GM23338 (cell line): ENCODE measurements around the gene CHPF. TPM values are rescaled to one million over a fixed set of nuclear protein-coding genes. Genes with fewer than 3 reads are reported as not detected.

Experiments
- ATAC-seq: fragments of 200-7000 bp; cut with Tn5 transposase; 3 replicates; pipeline ENCODE4 v1.9.1; 2020
- DNase-seq: peaks from one replicate; pipeline ENCODE4 v3.0.0-alpha.2; 2015; ENCODE audit warnings: low spot score
- H2AFZ ChIP-seq: fragments of 200-600 bp; sonication (generic); 2 replicates; pipeline ENCODE4 v1.8.0; 2016; ENCODE audit warnings: antibody characterized with exemption, mild to moderate bottlenecking, moderate library complexity
- H3F3A ChIP-seq: fragments of 200-600 bp; sonication (generic); replicated peaks from 2 replicates; pipeline ENCODE4 v1.8.0; 2017; ENCODE audit warnings: antibody characterized with exemption, mixed run types, low read depth
- H3K27ac ChIP-seq: fragments of 200-600 bp; sonication (generic); 2 replicates; pipeline ENCODE4 v1.6.1; 2016; ENCODE audit warnings: low read depth
- H3K27me3 ChIP-seq: fragments of 200-600 bp; sonication (generic); 2 replicates; pipeline ENCODE4 v1.8.0; 2016; ENCODE audit warnings: mild to moderate bottlenecking, mixed run types, moderate library complexity; ENCODE audit not compliant: insufficient read depth
- H3K36me3 ChIP-seq: fragments of 200-600 bp; sonication (generic); 2 replicates; pipeline ENCODE4 v1.8.0; 2016; ENCODE audit warnings: mild to moderate bottlenecking; ENCODE audit not compliant: insufficient read depth
- H3K4me1 ChIP-seq: fragments of 200-600 bp; sonication (generic); 2 replicates; pipeline ENCODE4 v1.8.0; 2016; ENCODE audit warnings: mild to moderate bottlenecking, moderate library complexity; ENCODE audit not compliant: insufficient read depth
- H3K4me2 ChIP-seq: fragments of 200-600 bp; sonication (generic); 2 replicates; pipeline ENCODE4 v1.7.1; 2017; ENCODE audit warnings: mixed run types
- H3K4me3 ChIP-seq: fragments of 200-600 bp; sonication (generic); 2 replicates; pipeline ENCODE4 v1.6.1; 2016; ENCODE audit warnings: mixed run types
- H3K79me2 ChIP-seq: fragments of 200-600 bp; sonication (generic); replicated peaks from 2 replicates; pipeline ENCODE4 v1.8.0; 2017; ENCODE audit warnings: mild to moderate bottlenecking; ENCODE audit not compliant: insufficient read depth
- H3K9me2 ChIP-seq: fragments of 200-600 bp; sonication (generic); 2 replicates; pipeline ENCODE4 v1.8.0; 2017; ENCODE audit not compliant: insufficient read depth
- H4K20me1 ChIP-seq: fragments of 200-600 bp; sonication (generic); replicated peaks from 2 replicates; pipeline ENCODE4 v1.8.0; 2017; ENCODE audit warnings: mild to moderate bottlenecking; ENCODE audit not compliant: insufficient read depth
- H3K27ac Mint-ChIP-seq: 2 replicates; pipeline ENCODE4 v1.8.0; 2020; ENCODE audit warnings: inconsistent platforms, mild to moderate bottlenecking, moderate library complexity, mixed read lengths
- H3K27me3 Mint-ChIP-seq: 3 replicates; pipeline ENCODE4 v1.8.0; 2022; ENCODE audit warnings: low read depth, mild to moderate bottlenecking, moderate library complexity, mixed read lengths, inconsistent platforms; ENCODE audit not compliant: insufficient read depth, poor library complexity
- H3K36me3 Mint-ChIP-seq: 3 replicates; pipeline ENCODE4 v1.8.0; 2021; ENCODE audit warnings: low read depth, mild to moderate bottlenecking, inconsistent platforms, moderate library complexity, mixed read lengths
- H3K4me1 Mint-ChIP-seq: 3 replicates; pipeline ENCODE4 v1.8.0; 2020; ENCODE audit warnings: mild to moderate bottlenecking, inconsistent platforms, mixed read lengths
- H3K4me3 Mint-ChIP-seq: 3 replicates; pipeline ENCODE4 v1.8.0; 2021; ENCODE audit warnings: moderate library complexity, mild to moderate bottlenecking, inconsistent platforms, mixed read lengths
- H3K9me3 Mint-ChIP-seq: 3 replicates; pipeline ENCODE4 v1.8.0; 2020; ENCODE audit warnings: moderate library complexity, mild to moderate bottlenecking, inconsistent platforms, mixed read lengths
- CREB1 ChIP-seq: fragments of 250-450 bp; sonication (Bioruptor Pico); IDR thresholded peaks from 2 replicates; pipeline ENCODE4 v1.5.0; 2020; ENCODE audit warnings: low read depth, mild to moderate bottlenecking, moderate library complexity
- CTCF ChIP-seq, 2 experiments: fragments of 200-600 bp in 1 of 2; sonication (generic) in 1 of 2; conservative IDR thresholded peaks; 2 replicates each; pipeline versions ENCODE4 v1.5.1 to v1.6.1; 2016 to 2017; ENCODE audit warnings: antibody characterized with exemption in 2 of 2, low read depth in 2 of 2, mild to moderate bottlenecking in 2 of 2, moderate library complexity in 1 of 2
- EZH2 ChIP-seq: fragments of 200-600 bp; sonication (generic); IDR thresholded peaks from one replicate; pipeline ENCODE4 v1.8.0; 2017; ENCODE audit warnings: antibody characterized with exemption, mild to moderate bottlenecking, low read depth; ENCODE audit not compliant: unreplicated experiment
- EZH2phosphoT487 ChIP-seq: fragments of 200-600 bp; sonication (generic); IDR thresholded peaks from one replicate; pipeline ENCODE4 v1.8.1; 2018; ENCODE audit warnings: antibody characterized with exemption; ENCODE audit not compliant: unreplicated experiment
- JUNB ChIP-seq: IDR thresholded peaks from one replicate; pipeline ENCODE4 v1.6.1; 2016; ENCODE audit warnings: antibody characterized with exemption; ENCODE audit not compliant: unreplicated experiment
- NANOG ChIP-seq: IDR thresholded peaks from 2 replicates; pipeline ENCODE4 v1.6.1; 2016; ENCODE audit warnings: antibody characterized with exemption, borderline replicate concordance
- POLR2AphosphoS5 ChIP-seq: IDR thresholded peaks from 2 replicates; pipeline ENCODE4 v1.6.1; 2016; ENCODE audit warnings: antibody characterized with exemption, low read depth
- REST ChIP-seq: IDR thresholded peaks from one replicate; pipeline ENCODE4 v1.6.1; 2018; ENCODE audit warnings: antibody characterized with exemption; ENCODE audit not compliant: unreplicated experiment
- STAT1 ChIP-seq: IDR thresholded peaks from one replicate; pipeline ENCODE4 v1.6.1; 2016; ENCODE audit warnings: antibody characterized with exemption; ENCODE audit not compliant: unreplicated experiment
- ZNF114 ChIP-seq: fragments of 250-450 bp; sonication (Bioruptor Pico); IDR thresholded peaks from 2 replicates; pipeline ENCODE4 v1.5.0; 2020; ENCODE audit warnings: mild to moderate bottlenecking, moderate library complexity
- ZNF331 ChIP-seq: fragments of 250-450 bp; sonication (Bioruptor Pico); IDR thresholded peaks from 2 replicates; pipeline ENCODE4 v1.5.0; 2020; ENCODE audit warnings: low read depth, mild to moderate bottlenecking, moderate library complexity
- polyA plus RNA-seq: library from polyadenylated mRNA; unstranded; fragments of >200 nt; fragmentation: Nextera tagmentation; extraction: Ambion mirVana; gene quantifications from 2 replicates; pipeline ENCODE4 v1.2.1, GENCODE V29; 2016
- total RNA-seq: library from RNA; depleted of rRNA; stranded (reverse); fragments of >200 nt; shearing (Covaris generic); gene quantifications from 2 replicates; pipeline ENCODE4 v1.2.3, GENCODE V29; 2014
- TF ChIP-seq, protein P1 (sequence below): IDR thresholded peaks from 2 replicates; pipeline ENCODE4 v1.6.1; 2016; ENCODE audit warnings: antibody characterized with exemption
- TF ChIP-seq, protein P2 (sequence below): fragments of 250-450 bp; sonication (Bioruptor Pico); IDR thresholded peaks from 2 replicates; pipeline ENCODE4 v1.5.0; 2020; ENCODE audit warnings: mild to moderate bottlenecking, moderate library complexity

The CHPF gene
- total and polyA plus RNA-seq, 2 experiments from 2014 or later = 36.5 to 252 TPM

GRCh38 chr2:219556413-219556812, 12.8 kb upstream of the CHPF start:
- H3K4me1 Mint-ChIP-seq = peaks cover 28% of the 10 kb centered on the region
- H3K27me3 Mint-ChIP-seq = peaks cover 31% of the 10 kb centered on the region
- Histone ChIP-seq H3K4me1 (peaks cover 26% of the 10 kb centered on the region), H3K36me3 (no peaks in the 10 kb centered on the region; the same call in 1 of the 2 replicates), H3K4me3 (no peak overlapping the region), H3K27ac (no peak overlapping the region), H4K20me1 (no peaks in the 10 kb centered on the region), H3K27me3 (peaks cover 17% of the 10 kb centered on the region), H3K9me2 (no peaks in the 10 kb centered on the region), H2AFZ (no peak overlapping the region), H3K79me2 (no peaks in the 10 kb centered on the region), H3K4me2 (no peak overlapping the region), H3F3A (peaks cover 10% of the 10 kb centered on the region; the same call in 1 of the 2 replicates)
- peaks cover 13% of the 10 kb centered on the region; the same call in 2 of the 3 replicates for H3K36me3 Mint-ChIP-seq
- no peak for ATAC-seq
- TF ChIP-seq STAT1 (no peak), POLR2AphosphoS5 (no peak), NANOG (no peak), EZH2phosphoT487 (no peak), JUNB (no peak), ZNF114 (CRISPR knock-in tag) (no peak), ZNF331 (no peak), CTCF (conservative IDR thresholded peaks at IDR 0.05; ENCODE audit: low read depth in 2 of 2) (no peak), CREB1 (no peak), EZH2 (no peak), REST (no peak)
- TF ChIP-seq, protein P1, sequence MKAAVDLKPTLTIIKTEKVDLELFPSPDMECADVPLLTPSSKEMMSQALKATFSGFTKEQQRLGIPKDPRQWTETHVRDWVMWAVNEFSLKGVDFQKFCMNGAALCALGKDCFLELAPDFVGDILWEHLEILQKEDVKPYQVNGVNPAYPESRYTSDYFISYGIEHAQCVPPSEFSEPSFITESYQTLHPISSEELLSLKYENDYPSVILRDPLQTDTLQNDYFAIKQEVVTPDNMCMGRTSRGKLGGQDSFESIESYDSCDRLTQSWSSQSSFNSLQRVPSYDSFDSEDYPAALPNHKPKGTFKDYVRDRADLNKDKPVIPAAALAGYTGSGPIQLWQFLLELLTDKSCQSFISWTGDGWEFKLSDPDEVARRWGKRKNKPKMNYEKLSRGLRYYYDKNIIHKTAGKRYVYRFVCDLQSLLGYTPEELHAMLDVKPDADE = no peak
- TF ChIP-seq, protein P2, sequence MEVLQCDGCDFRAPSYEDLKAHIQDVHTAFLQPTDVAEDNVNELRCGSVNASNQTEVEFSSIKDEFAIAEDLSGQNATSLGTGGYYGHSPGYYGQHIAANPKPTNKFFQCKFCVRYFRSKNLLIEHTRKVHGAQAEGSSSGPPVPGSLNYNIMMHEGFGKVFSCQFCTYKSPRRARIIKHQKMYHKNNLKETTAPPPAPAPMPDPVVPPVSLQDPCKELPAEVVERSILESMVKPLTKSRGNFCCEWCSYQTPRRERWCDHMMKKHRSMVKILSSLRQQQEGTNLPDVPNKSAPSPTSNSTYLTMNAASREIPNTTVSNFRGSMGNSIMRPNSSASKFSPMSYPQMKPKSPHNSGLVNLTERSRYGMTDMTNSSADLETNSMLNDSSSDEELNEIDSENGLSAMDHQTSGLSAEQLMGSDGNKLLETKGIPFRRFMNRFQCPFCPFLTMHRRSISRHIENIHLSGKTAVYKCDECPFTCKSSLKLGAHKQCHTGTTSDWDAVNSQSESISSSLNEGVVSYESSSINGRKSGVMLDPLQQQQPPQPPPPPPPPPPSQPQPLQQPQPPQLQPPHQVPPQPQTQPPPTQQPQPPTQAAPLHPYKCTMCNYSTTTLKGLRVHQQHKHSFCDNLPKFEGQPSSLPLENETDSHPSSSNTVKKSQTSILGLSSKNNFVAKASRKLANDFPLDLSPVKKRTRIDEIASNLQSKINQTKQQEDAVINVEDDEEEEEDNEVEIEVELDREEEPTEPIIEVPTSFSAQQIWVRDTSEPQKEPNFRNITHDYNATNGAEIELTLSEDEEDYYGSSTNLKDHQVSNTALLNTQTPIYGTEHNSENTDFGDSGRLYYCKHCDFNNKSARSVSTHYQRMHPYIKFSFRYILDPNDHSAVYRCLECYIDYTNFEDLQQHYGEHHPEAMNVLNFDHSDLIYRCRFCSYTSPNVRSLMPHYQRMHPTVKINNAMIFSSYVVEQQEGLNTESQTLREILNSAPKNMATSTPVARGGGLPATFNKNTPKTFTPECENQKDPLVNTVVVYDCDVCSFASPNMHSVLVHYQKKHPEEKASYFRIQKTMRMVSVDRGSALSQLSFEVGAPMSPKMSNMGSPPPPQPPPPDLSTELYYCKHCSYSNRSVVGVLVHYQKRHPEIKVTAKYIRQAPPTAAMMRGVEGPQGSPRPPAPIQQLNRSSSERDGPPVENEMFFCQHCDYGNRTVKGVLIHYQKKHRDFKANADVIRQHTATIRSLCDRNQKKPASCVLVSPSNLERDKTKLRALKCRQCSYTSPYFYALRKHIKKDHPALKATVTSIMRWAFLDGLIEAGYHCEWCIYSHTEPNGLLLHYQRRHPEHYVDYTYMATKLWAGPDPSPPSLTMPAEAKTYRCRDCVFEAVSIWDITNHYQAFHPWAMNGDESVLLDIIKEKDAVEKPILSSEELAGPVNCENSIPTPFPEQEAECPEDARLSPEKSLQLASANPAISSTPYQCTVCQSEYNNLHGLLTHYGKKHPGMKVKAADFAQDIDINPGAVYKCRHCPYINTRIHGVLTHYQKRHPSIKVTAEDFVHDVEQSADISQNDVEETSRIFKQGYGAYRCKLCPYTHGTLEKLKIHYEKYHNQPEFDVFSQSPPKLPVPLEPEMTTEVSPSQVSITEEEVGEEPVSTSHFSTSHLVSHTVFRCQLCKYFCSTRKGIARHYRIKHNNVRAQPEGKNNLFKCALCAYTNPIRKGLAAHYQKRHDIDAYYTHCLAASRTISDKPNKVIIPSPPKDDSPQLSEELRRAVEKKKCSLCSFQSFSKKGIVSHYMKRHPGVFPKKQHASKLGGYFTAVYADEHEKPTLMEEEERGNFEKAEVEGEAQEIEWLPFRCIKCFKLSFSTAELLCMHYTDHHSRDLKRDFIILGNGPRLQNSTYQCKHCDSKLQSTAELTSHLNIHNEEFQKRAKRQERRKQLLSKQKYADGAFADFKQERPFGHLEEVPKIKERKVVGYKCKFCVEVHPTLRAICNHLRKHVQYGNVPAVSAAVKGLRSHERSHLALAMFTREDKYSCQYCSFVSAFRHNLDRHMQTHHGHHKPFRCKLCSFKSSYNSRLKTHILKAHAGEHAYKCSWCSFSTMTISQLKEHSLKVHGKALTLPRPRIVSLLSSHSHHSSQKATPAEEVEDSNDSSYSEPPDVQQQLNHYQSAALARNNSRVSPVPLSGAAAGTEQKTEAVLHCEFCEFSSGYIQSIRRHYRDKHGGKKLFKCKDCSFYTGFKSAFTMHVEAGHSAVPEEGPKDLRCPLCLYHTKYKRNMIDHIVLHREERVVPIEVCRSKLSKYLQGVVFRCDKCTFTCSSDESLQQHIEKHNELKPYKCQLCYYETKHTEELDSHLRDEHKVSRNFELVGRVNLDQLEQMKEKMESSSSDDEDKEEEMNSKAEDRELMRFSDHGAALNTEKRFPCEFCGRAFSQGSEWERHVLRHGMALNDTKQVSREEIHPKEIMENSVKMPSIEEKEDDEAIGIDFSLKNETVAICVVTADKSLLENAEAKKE (CRISPR knock-in tag) = no peak
- H3K27ac Mint-ChIP-seq = no peak overlapping the region
- no peak overlapping the region for H3K4me3 Mint-ChIP-seq
- DNase-seq = no peak
- no peaks in the 10 kb centered on the region for H3K9me3 Mint-ChIP-seq
